ENCODE measurements around the gene TLCD4. TPM values are rescaled to one million over a fixed set of nuclear protein-coding genes. Genes with fewer than 3 reads are reported as not detected.
"Not testable (repeated sequence)": the region's sequence is repeated elsewhere in the genome, so short reads cannot be mapped to it uniquely, and the experiment has no call there.

The TLCD4 gene
- total and polyA plus RNA-seq, 2 of the 13 experiments (the other 11 are each of a cell fraction or from before 2014, with no cell fraction given) = 4.7 to 14.5 TPM

DNA sequence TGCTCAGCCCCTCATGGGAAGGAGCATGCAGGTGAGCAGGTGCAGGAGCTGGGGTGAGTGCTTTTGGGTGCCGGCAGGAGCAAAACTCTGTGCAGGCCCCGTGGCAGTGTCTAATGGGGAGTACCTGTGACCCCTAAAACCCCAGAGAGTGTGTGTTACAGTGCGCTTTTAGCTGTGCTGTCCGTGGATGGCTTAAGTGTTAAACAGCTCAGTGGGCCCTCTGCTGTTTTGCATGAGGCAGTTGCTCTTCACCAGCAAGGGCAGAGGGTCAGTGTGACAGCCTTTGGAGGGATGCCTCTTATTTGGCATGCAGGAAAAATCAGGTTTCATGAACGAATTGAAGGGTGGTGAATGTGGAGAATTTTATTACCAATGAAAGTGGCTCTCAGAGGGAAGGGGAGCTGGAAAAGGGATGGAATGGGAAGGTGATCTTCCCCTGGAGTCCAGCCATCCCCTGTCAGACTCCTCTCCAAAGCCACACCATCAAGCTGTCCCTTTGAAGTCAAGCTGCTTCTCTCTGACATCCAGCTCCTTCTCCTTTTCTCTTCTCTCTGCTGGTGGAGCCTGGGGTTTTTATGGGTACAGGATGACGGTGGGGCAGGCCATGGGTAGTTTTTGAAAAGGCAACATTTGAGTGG lies 27.4 kb upstream of the TLCD4 start (continued):
- TF ChIP-seq, protein P1, sequence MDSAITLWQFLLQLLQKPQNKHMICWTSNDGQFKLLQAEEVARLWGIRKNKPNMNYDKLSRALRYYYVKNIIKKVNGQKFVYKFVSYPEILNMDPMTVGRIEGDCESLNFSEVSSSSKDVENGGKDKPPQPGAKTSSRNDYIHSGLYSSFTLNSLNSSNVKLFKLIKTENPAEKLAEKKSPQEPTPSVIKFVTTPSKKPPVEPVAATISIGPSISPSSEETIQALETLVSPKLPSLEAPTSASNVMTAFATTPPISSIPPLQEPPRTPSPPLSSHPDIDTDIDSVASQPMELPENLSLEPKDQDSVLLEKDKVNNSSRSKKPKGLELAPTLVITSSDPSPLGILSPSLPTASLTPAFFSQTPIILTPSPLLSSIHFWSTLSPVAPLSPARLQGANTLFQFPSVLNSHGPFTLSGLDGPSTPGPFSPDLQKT (CRISPR knock-in tag; IDR thresholded peaks at IDR 0.05; ENCODE audit: borderline replicate concordance) = no peak
- TF ChIP-seq ZNF839 (CRISPR knock-in tag; IDR thresholded peaks at IDR 0.05; ENCODE audit: borderline replicate concordance) (no peak), KAT7 (CRISPR knock-in tag; IDR thresholded peaks at IDR 0.05; ENCODE audit: borderline replicate concordance) (no peak), CSRNP1 (CRISPR knock-in tag; IDR thresholded peaks at IDR 0.05) (no peak), ZNF687 (CRISPR knock-in tag; IDR thresholded peaks at IDR 0.05) (no peak), NRL (CRISPR knock-in tag; IDR thresholded peaks at IDR 0.05; ENCODE audit: borderline replicate concordance) (no peak), ELF1 (CRISPR knock-in tag; IDR thresholded peaks at IDR 0.05) (no peak), ZNF432 (CRISPR knock-in tag; IDR thresholded peaks at IDR 0.05; ENCODE audit: borderline replicate concordance) (no peak)

GRCh38 chr1:95091290-95091689 lies 25.9 kb upstream of the TLCD4 start:
- POLR2A ChIA-PET; intact Hi-C loops (cut with micrococcal nuclease; ENCODE audit: unreplicated experiment): not testable (repeated sequence)

DNA sequence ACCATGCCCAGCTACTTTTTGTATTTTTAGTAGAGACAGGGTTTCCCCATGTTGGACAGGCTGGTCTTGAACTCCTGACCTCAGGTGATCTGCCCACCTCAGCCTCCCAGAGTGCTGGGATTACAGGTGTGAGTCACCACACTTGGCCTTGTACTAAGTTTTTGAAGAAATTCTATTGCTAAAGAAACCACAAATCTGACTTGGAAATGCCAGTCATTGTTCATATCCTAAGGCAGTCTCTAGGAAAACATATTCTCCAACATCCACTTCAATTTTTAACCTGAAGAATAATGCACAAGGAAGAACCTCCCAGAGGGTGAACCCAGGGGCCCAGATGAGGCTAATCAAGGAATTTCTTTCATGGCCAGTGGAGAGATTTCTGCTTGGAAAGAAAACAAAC lies 24.3 kb upstream of the TLCD4 start:
- H3K79me2 ChIP-seq (ENCODE audit: insufficient read depth, low read length); DNase-seq (ENCODE audit: low spot score); H3K4me3 ChIP-seq (replicated peaks in 1 of 3; ENCODE audit: insufficient read depth in 1 of 3, low read depth in 2 of 3, low read length in 3 of 3); ATAC-seq; in situ Hi-C loops (cut with HindIII; ENCODE audit: extremely low pct_ligation_motif_present, low pct_unique_long_range_greater_than_20kb); H3K27me3 ChIP-seq (ENCODE audit: control insufficient read depth in 1 of 2, insufficient read depth in 2 of 2, low read length in 2 of 2); H2AFZ ChIP-seq (ENCODE audit: low read length); H3K9ac ChIP-seq (ENCODE audit: insufficient read depth, low read depth, low read length); CTCF ChIA-PET (ENCODE audit: low intra/inter-chr PET ratio, low total read pairs); H4K20me1 ChIP-seq (ENCODE audit: insufficient read depth, low read length); H3K9me3 ChIP-seq (ENCODE audit: low read length); FAIRE-seq; H3K27ac ChIP-seq (ENCODE audit: extremely low read length, insufficient read depth, low read length); POLR2A ChIA-PET; H3K4me2 ChIP-seq (ENCODE audit: low read depth, low read length); intact Hi-C loops (cut with micrococcal nuclease; ENCODE audit: unreplicated experiment); BruUV-seq (replicated peaks); H3K36me3 ChIP-seq (replicated peaks in 1 of 2; ENCODE audit: control insufficient read depth in 1 of 2, insufficient read depth in 2 of 2, low read length in 2 of 2): not testable (repeated sequence)
- H3K4me1 ChIP-seq (ENCODE audit: insufficient read depth, low read length) = peaks cover 29% of the 10 kb centered on the region

More at GRCh38 chr1:95091290-95091689, 25.9 kb upstream of the TLCD4 start:
- H3K9me3 ChIP-seq (ENCODE audit: low read length); DNase-seq (ENCODE audit: low spot score); H4K20me1 ChIP-seq (ENCODE audit: insufficient read depth, low read length); H3K4me2 ChIP-seq (ENCODE audit: low read depth, low read length); H3K4me3 ChIP-seq (replicated peaks in 1 of 3; ENCODE audit: insufficient read depth in 1 of 3, low read depth in 2 of 3, low read length in 3 of 3); H3K79me2 ChIP-seq (ENCODE audit: insufficient read depth, low read length); FAIRE-seq; H3K27ac ChIP-seq (ENCODE audit: extremely low read length, insufficient read depth, low read length); CTCF ChIA-PET (ENCODE audit: low intra/inter-chr PET ratio, low total read pairs); BruUV-seq (replicated peaks); in situ Hi-C loops (cut with HindIII; ENCODE audit: extremely low pct_ligation_motif_present, low pct_unique_long_range_greater_than_20kb); H3K36me3 ChIP-seq (replicated peaks in 1 of 2; ENCODE audit: control insufficient read depth in 1 of 2, insufficient read depth in 2 of 2, low read length in 2 of 2); H3K27me3 ChIP-seq (ENCODE audit: control insufficient read depth in 1 of 2, insufficient read depth in 2 of 2, low read length in 2 of 2); H2AFZ ChIP-seq (ENCODE audit: low read length); H3K9ac ChIP-seq (ENCODE audit: insufficient read depth, low read depth, low read length); ATAC-seq: not testable (repeated sequence)
- WGBS (ENCODE audit: low lambda C conversion rate) = 90% methylated on average over 2 of the region's 28 CpGs
- H3K4me1 ChIP-seq (ENCODE audit: insufficient read depth, low read length) = peaks cover 37% of the 10 kb centered on the region
